H1 (cell line): Measurements from ENCODE around the gene SNRPA1. TPM values are rescaled to one million over a fixed set of nuclear protein-coding genes. Genes with fewer than 3 reads are reported as not detected.

Experiments
- CTCF ChIA-PET: fragments of 300-600 bp; sonication (Branson Sonifier 250); formaldehyde crosslinking; loops from one replicate; lab custom pipeline; 2021; ENCODE audit not compliant: partially characterized antibody; lab: Charles Lee
- POLR2A ChIA-PET: fragments of 300-600 bp; sonication (Branson Sonifier 250); formaldehyde crosslinking; loops from one replicate; lab custom pipeline; 2021; ENCODE audit warnings: inconsistent platforms; ENCODE audit not compliant: partially characterized antibody; lab: Charles Lee
- DNase-seq, 2 experiments: peaks; one replicate each; pipeline versions ENCODE4 v3.0.0 to v3.0.0-alpha.2; 2010 to 2022; ENCODE audit warnings: low spot score in 2 of 2, low read depth in 1 of 2, mixed read lengths in 1 of 2
- FAIRE-seq: peaks from 2 replicates; lab custom pipeline; 2011; peaks lifted over from hg19 to GRCh38; lab: Jason Lieb, UNC
- H2AFZ ChIP-seq: 2 replicates; pipeline ENCODE4 v1.8.1; 2012; ENCODE audit warnings: low read length, inconsistent platforms
- H2AK5ac ChIP-seq: 2 replicates; pipeline ENCODE4 v1.6.1; 2013; ENCODE audit warnings: low read depth, low read length
- H2BK120ac ChIP-seq: replicated peaks from 2 replicates; pipeline ENCODE3; 2013; ENCODE audit warnings: low read depth, low read length, inconsistent platforms
- H2BK12ac ChIP-seq: 2 replicates; pipeline ENCODE4 v1.6.1; 2013; ENCODE audit warnings: low read depth, low read length
- H2BK15ac ChIP-seq: 2 replicates; pipeline ENCODE4 v1.6.1; 2013; ENCODE audit warnings: low read length
- H2BK20ac ChIP-seq: 2 replicates; pipeline ENCODE4 v1.6.1; 2013; ENCODE audit warnings: low read length
- H2BK5ac ChIP-seq: 2 replicates; pipeline ENCODE4 v1.6.1; 2013; ENCODE audit warnings: low read depth, low read length
- H3K14ac ChIP-seq: 2 replicates; pipeline ENCODE4 v1.6.1; 2013; ENCODE audit warnings: inconsistent platforms; ENCODE audit not compliant: insufficient read length
- H3K18ac ChIP-seq: 2 replicates; pipeline ENCODE4 v1.6.1; 2013; ENCODE audit warnings: low read length; ENCODE audit errors: extremely low read depth
- H3K23ac ChIP-seq: 2 replicates; pipeline ENCODE4 v1.6.1; 2013; ENCODE audit warnings: inconsistent platforms; ENCODE audit not compliant: insufficient read length
- H3K23me2 ChIP-seq: 2 replicates; pipeline ENCODE4 v1.6.1; 2013; ENCODE audit warnings: low read depth, low read length
- H3K27ac ChIP-seq: 2 replicates; pipeline ENCODE4 v1.6.1; 2011; ENCODE audit warnings: low read depth, low read length, inconsistent platforms
- H3K27me3 ChIP-seq, 4 experiments: replicated peaks in 1 of 4; 1 replicate in 1 of 4; 2 replicates in 3 of 4; pipeline versions ENCODE4 v1.6.1 to v1.8.1; 2011 to 2013; ENCODE audit warnings: low read length in 3 of 4, mild to moderate bottlenecking in 3 of 4, inconsistent platforms in 2 of 4, mixed read lengths in 2 of 4, moderate library complexity in 1 of 4; ENCODE audit not compliant: control insufficient read depth in 3 of 4, insufficient read depth in 3 of 4; ENCODE audit errors: extremely low read depth in 1 of 4
- H3K36me3 ChIP-seq, 4 experiments: 2 replicates each; pipeline versions ENCODE4 v1.6.1 to v1.8.1; 2011 to 2013; ENCODE audit warnings: mild to moderate bottlenecking in 4 of 4, low read length in 3 of 4, moderate library complexity in 2 of 4, control low read depth in 1 of 4, inconsistent platforms in 1 of 4; ENCODE audit not compliant: insufficient read depth in 4 of 4, control insufficient read depth in 2 of 4
- H3K4ac ChIP-seq: replicated peaks from 2 replicates; pipeline ENCODE3; 2013; ENCODE audit warnings: low read length, low read depth, mixed read lengths, inconsistent platforms; ENCODE audit not compliant: insufficient read length
- H3K4me1 ChIP-seq, 4 experiments: replicated peaks in 1 of 4; 1 replicate in 1 of 4; 2 replicates in 3 of 4; pipeline versions ENCODE4 v1.6.1 to v1.8.1; 2011 to 2013; ENCODE audit warnings: low read length in 3 of 4, inconsistent platforms in 2 of 4, mixed read lengths in 1 of 4; ENCODE audit not compliant: insufficient read depth in 4 of 4, control insufficient read depth in 3 of 4
- H3K4me2 ChIP-seq, 2 experiments: 2 replicates each; pipeline versions ENCODE4 v1.6.1 to v1.8.1; 2011 to 2013; ENCODE audit warnings: low read depth in 2 of 2, low read length in 2 of 2, control low read depth in 1 of 2, inconsistent platforms in 1 of 2, mild to moderate bottlenecking in 1 of 2; ENCODE audit not compliant: insufficient read depth in 1 of 2
- H3K4me3 ChIP-seq, 4 experiments: fragments of 200-600, 300-600 bp in 1 of 4; sonication (generic), shearing (Covaris generic), sonication (Bioruptor Twin) in 1 of 4; 2 replicates each; pipeline versions ENCODE4 v1.5.1 to v1.8.1; 2011 to 2016; ENCODE audit warnings: low read length in 4 of 4, low read depth in 3 of 4, control low read depth in 2 of 4, inconsistent platforms in 2 of 4, mild to moderate bottlenecking in 2 of 4, mixed read lengths in 1 of 4, moderate library complexity in 1 of 4; ENCODE audit not compliant: insufficient read depth in 2 of 4; ENCODE audit errors: extremely low read depth in 1 of 4
- H3K56ac ChIP-seq: replicated peaks from 2 replicates; pipeline ENCODE3; 2013; ENCODE audit warnings: low read depth, mild to moderate bottlenecking, mixed read lengths, low read length, inconsistent platforms; ENCODE audit not compliant: insufficient read length
- H3K79me1 ChIP-seq: 2 replicates; pipeline ENCODE4 v1.6.1; 2013; ENCODE audit warnings: low read depth, low read length, control low read depth
- H3K79me2 ChIP-seq, 2 experiments: 2 replicates each; pipeline versions ENCODE4 v1.6.1 to v1.8.1; 2012 to 2013; ENCODE audit warnings: low read length in 2 of 2, mild to moderate bottlenecking in 2 of 2, inconsistent platforms in 1 of 2; ENCODE audit not compliant: insufficient read depth in 2 of 2, control insufficient read depth in 1 of 2
- H3K9ac ChIP-seq, 4 experiments: replicated peaks in 1 of 4; 1 replicate in 1 of 4; 2 replicates in 3 of 4; pipeline versions ENCODE4 v1.6.1 to v1.8.1; 2011 to 2013; ENCODE audit warnings: low read depth in 3 of 4, low read length in 3 of 4, control low read depth in 2 of 4, mild to moderate bottlenecking in 2 of 4, moderate library complexity in 2 of 4, inconsistent platforms in 1 of 4; ENCODE audit errors: extremely low read depth in 1 of 4
- H3K9me3 ChIP-seq, 2 experiments: 2 replicates each; pipeline versions ENCODE4 v1.6.1 to v1.8.1; 2012 to 2013; ENCODE audit warnings: mild to moderate bottlenecking in 2 of 2, moderate library complexity in 2 of 2, control low read depth in 1 of 2, inconsistent platforms in 1 of 2, low read depth in 1 of 2, low read length in 1 of 2, mixed read lengths in 1 of 2; ENCODE audit not compliant: insufficient read depth in 2 of 2
- H4K20me1 ChIP-seq, 2 experiments: replicated peaks in 1 of 2; 2 replicates each; pipeline versions ENCODE3 to v1.8.1; 2011 to 2013; ENCODE audit warnings: inconsistent platforms in 2 of 2, low read length in 2 of 2, mild to moderate bottlenecking in 1 of 2; ENCODE audit not compliant: insufficient read depth in 2 of 2, control insufficient read depth in 1 of 2
- H4K5ac ChIP-seq: 2 replicates; pipeline ENCODE4 v1.6.1; 2013; ENCODE audit warnings: low read length, low read depth, mixed read lengths, inconsistent platforms; ENCODE audit not compliant: insufficient read length
- H4K8ac ChIP-seq: 2 replicates; pipeline ENCODE4 v1.8.0; 2013; ENCODE audit warnings: mild to moderate bottlenecking, moderate library complexity, low read length, inconsistent platforms; ENCODE audit not compliant: insufficient read depth; ENCODE audit errors: extremely low read depth
- H4K91ac ChIP-seq: replicated peaks from 2 replicates; pipeline ENCODE3; 2013; ENCODE audit warnings: low read length, mixed read lengths, inconsistent platforms; ENCODE audit not compliant: insufficient read length
- BCL11A ChIP-seq, 2 experiments: IDR thresholded peaks; one replicate each; pipeline ENCODE4 v1.6.1; 2011; ENCODE audit warnings: low read depth in 2 of 2, low read length in 2 of 2, mild to moderate bottlenecking in 2 of 2
- CHD1 ChIP-seq: IDR thresholded peaks from 2 replicates; pipeline ENCODE4 v1.6.1; 2012; ENCODE audit warnings: low read depth, low read length, improper control_type of control experiment
- CHD2 ChIP-seq: IDR thresholded peaks from 2 replicates; pipeline ENCODE4 v1.6.1; 2012; ENCODE audit warnings: low read length, improper control_type of control experiment
- CREB1 ChIP-seq: IDR thresholded peaks from 2 replicates; pipeline ENCODE4 v1.6.1; 2012; ENCODE audit warnings: inconsistent platforms
- KDM4A ChIP-seq: IDR thresholded peaks from one replicate; pipeline ENCODE4 v1.7.1; 2012; ENCODE audit warnings: low read depth, mild to moderate bottlenecking, moderate library complexity, low read length, inconsistent platforms; ENCODE audit not compliant: severe bottlenecking
- NRF1 ChIP-seq: IDR thresholded peaks from 2 replicates; pipeline ENCODE4 v1.6.1; 2011; ENCODE audit warnings: mild to moderate bottlenecking, low read depth, low read length, improper control_type of control experiment
- RBBP5 ChIP-seq: IDR thresholded peaks from 2 replicates; pipeline ENCODE4 v1.7.1; 2012; ENCODE audit warnings: low read depth, mild to moderate bottlenecking, inconsistent platforms, low read length, moderate library complexity, borderline replicate concordance
- TAF1 ChIP-seq: IDR thresholded peaks from 2 replicates; pipeline ENCODE4 v1.6.1; 2011; ENCODE audit warnings: mild to moderate bottlenecking, low read depth, low read length
- ZNF274 ChIP-seq: IDR thresholded peaks from 2 replicates; pipeline ENCODE4 v1.7.0; 2012; ENCODE audit warnings: low read length, borderline replicate concordance; ENCODE audit errors: extremely low read depth
- WGBS, 2 experiments: shearing (Covaris generic) in 1 of 2; methylation state at CpG; one replicate each; pipeline versions ENCODE4 v1.1.6 to v1.1.7; 2013 to 2015; ENCODE audit warnings: low lambda C conversion rate in 2 of 2, mixed read lengths in 2 of 2, inconsistent platforms in 1 of 2, low coverage in 1 of 2, missing lambda C conversion rate in 1 of 2; ENCODE audit not compliant: insufficient replicate concordance in 2 of 2, insufficient coverage in 1 of 2, insufficient read length in 1 of 2; ENCODE audit errors: extremely low coverage in 1 of 2, missing lambda C conversion rate in 1 of 2; 5-methylcytosine and 5-hydroxymethylcytosine counted together
- polyA plus RNA-seq, 7 experiments: library from polyadenylated mRNA; depleted of rRNA in 3 of 7; stranded (reverse) in 5 of 7; unstranded in 2 of 7; fragments of >200 nt in 5 of 7; fragments of 200-250 nt in 2 of 7; gene quantifications; 1 replicate in 5 of 7; 2 replicates in 1 of 7; 4 replicates in 1 of 7; pipeline versions ENCODE4 v1.2.1 to v1.2.3, GENCODE V29; 2011 to 2013; ENCODE audit warnings: missing spikeins in 2 of 7, mixed read lengths in 2 of 7
- total RNA-seq: library from RNA; stranded (reverse); fragmentation: NEBNext Ultra II Directional; extraction: Animal tissue kit (Norgen Biotek cat#: 25700); gene quantifications from 2 replicates; pipeline ENCODE4 v1.2.1, GENCODE V29; 2021
- TF ChIP-seq, protein P1 (sequence below): IDR thresholded peaks from 2 replicates; pipeline ENCODE4 v1.6.1; 2012; ENCODE audit warnings: inconsistent platforms
- TF ChIP-seq, protein P2 (sequence below): IDR thresholded peaks from 2 replicates; pipeline ENCODE4 v1.6.1; 2011; ENCODE audit warnings: low read length, improper control_type of control experiment

Gene SNRPA1
- total and polyA plus RNA-seq, 2 of the 8 experiments (the other 6 are each of a cell fraction or from before 2014, with no cell fraction given): 140 to 221 TPM

DNA sequence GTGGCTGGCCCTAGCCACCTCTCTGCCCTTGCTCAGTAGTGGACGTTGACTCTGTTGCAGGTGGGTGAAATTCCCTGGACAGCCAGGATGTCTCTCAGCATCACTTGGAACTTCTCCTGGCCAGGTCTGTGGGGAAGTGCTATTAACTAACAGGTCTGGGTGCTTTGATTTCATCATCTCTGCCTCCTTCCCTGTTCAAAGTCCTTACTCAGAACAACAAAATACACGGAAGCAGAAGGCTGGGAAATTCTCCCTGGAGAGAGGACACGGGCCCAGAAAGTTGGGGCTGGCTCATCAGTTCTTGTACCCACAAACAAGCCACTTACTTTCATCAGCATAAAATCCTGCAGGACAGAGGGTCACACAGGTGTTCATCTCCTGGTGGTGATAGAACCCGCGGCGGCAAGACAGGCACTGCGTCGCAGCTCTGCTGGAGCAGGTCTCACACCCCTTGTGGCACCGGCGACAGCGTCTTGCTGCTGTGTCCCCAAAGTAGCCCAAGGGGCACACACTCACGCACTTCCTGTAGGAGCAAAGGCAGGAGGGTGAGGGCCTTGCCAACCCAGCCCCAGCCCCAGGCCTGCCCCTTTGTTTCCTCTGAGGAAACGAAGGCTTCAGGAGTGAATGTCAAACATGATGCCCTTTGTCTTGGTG lies 29.6 kb upstream of the SNRPA1 start:
- Histone ChIP-seq H2BK15ac (no peak overlapping the region), H3K4me1 (peaks cover 0 to 3% (median 1%) of the 10 kb centered on the region in 4 experiments; a peak in 1 of 7 replicates), H3K36me3 (no peaks in the 10 kb centered on the region), H3K4me3 (no peak overlapping the region), H3K9me3 (no peaks in the 10 kb centered on the region), H4K8ac (0 out of 2 replicates have a peak overlapping the region, but pooled peaks have one; percentile 32), H3K79me1 (no peaks in the 10 kb centered on the region), H3K9ac (no peak overlapping the region), H2BK20ac (no peak overlapping the region), H2AK5ac (no peak overlapping the region), H4K20me1 (no peaks in the 10 kb centered on the region), H2BK12ac (no peak overlapping the region), H3K14ac (no peak overlapping the region), H3K18ac (no peak overlapping the region), H3K4ac (no peak overlapping the region), H4K91ac (no peak overlapping the region), H3K23ac (no peak overlapping the region), H2BK5ac (no peak overlapping the region), H3K56ac (no peak overlapping the region), H4K5ac (no peak overlapping the region), H3K23me2 (no peaks in the 10 kb centered on the region), H3K4me2 (no peak overlapping the region), H2BK120ac (no peak overlapping the region), H2AFZ (no peak overlapping the region), H3K79me2 (no peaks in the 10 kb centered on the region), H3K27me3 (peaks cover 0 to 7% (median 2%) of the 10 kb centered on the region in 4 experiments; a peak in 5 of 7 replicates), H3K27ac (no peak overlapping the region)
- CTCF ChIA-PET: interaction anchor here (0.9 to 1.7 kb wide), 5 partner anchors 17 to 316 kb away, joined by 3 to 4 read pairs (median 3); no protein-coding TSS in a partner anchor
- WGBS, 2 experiments: 85% methylated on average over 13 of the region's 13 CpGs; no CpG with 5 or more reads in 1 of the 2 experiments
- DNase-seq: no peak
- no peak for FAIRE-seq
- TF ChIP-seq KDM4A (no peak), BCL11A (IDR thresholded peaks at IDR 0.05; ENCODE audit: low read depth in 2 of 2, low read length in 2 of 2) (no peak), TAF1 (no peak), ZNF274 (no peak), CREB1 (no peak), NRF1 (no peak), RBBP5 (no peak), CHD1 (no peak), CHD2 (no peak)
- TF ChIP-seq, protein P1, sequence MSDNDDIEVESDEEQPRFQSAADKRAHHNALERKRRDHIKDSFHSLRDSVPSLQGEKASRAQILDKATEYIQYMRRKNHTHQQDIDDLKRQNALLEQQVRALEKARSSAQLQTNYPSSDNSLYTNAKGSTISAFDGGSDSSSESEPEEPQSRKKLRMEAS: no peak
- TF ChIP-seq, protein P2, sequence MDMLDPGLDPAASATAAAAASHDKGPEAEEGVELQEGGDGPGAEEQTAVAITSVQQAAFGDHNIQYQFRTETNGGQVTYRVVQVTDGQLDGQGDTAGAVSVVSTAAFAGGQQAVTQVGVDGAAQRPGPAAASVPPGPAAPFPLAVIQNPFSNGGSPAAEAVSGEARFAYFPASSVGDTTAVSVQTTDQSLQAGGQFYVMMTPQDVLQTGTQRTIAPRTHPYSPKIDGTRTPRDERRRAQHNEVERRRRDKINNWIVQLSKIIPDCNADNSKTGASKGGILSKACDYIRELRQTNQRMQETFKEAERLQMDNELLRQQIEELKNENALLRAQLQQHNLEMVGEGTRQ: no peak
- POLR2A ChIA-PET: no interaction called here
